ENCODE results near the gene TACC2.

Gene TACC2

GRCh38 chr10:122213364-122213763 is 224.4 kb downstream of the TACC2 start:
- no peak for DNase-seq (ENCODE audit: low read depth)
- TF ChIP-seq CTCF (IDR thresholded peaks at IDR 0.05; ENCODE audit: control insufficient read depth, extremely low read depth, insufficient read depth) = no peak
- no peak overlapping the region for H3K4me3 ChIP-seq (ENCODE audit: low read depth, low read length)

- TF ChIP-seq CTCF (IDR thresholded peaks at IDR 0.05; ENCODE audit: control insufficient read depth, extremely low read depth, insufficient read depth) = no peak
- DNase-seq (ENCODE audit: low read depth) = no peak
- no peak overlapping the region for H3K4me3 ChIP-seq (ENCODE audit: low read depth, low read length)
Observed at GRCh38 chr10:122213766-122214165, 224.8 kb downstream of the TACC2 start.

- no peak for DNase-seq (ENCODE audit: low read depth)
- H3K4me3 ChIP-seq (ENCODE audit: low read depth, low read length) = no peak overlapping the region
- TF ChIP-seq CTCF (IDR thresholded peaks at IDR 0.05; ENCODE audit: control insufficient read depth, extremely low read depth, insufficient read depth) = no peak
Observed at GRCh38 chr10:122216047-122216446, 227.1 kb downstream of the TACC2 start.

GRCh38 chr10:122219340-122219739 is 230.4 kb downstream of the TACC2 start:
- no peak for TF ChIP-seq CTCF (IDR thresholded peaks at IDR 0.05; ENCODE audit: control insufficient read depth, extremely low read depth, insufficient read depth)
- no peak for DNase-seq (ENCODE audit: low read depth)
- no peak overlapping the region for H3K4me3 ChIP-seq (ENCODE audit: low read depth, low read length)

GRCh38 chr10:122220736-122221135 is 231.8 kb downstream of the TACC2 start:
- H3K4me3 ChIP-seq (ENCODE audit: low read depth, low read length) = no peak overlapping the region
- no peak for DNase-seq (ENCODE audit: low read depth)
- TF ChIP-seq CTCF (IDR thresholded peaks at IDR 0.05; ENCODE audit: control insufficient read depth, extremely low read depth, insufficient read depth) = no peak

GRCh38 chr10:122221958-122222357 is 233.0 kb downstream of the TACC2 start:
- H3K4me3 ChIP-seq (ENCODE audit: low read depth, low read length) = no peak overlapping the region
- TF ChIP-seq CTCF (IDR thresholded peaks at IDR 0.05; ENCODE audit: control insufficient read depth, extremely low read depth, insufficient read depth) = no peak
- DNase-seq (ENCODE audit: low read depth) = no peak

GRCh38 chr10:122222638-122223037 is 233.7 kb downstream of the TACC2 start:
- no peak for TF ChIP-seq CTCF (IDR thresholded peaks at IDR 0.05; ENCODE audit: control insufficient read depth, extremely low read depth, insufficient read depth)
- no peak overlapping the region for H3K4me3 ChIP-seq (ENCODE audit: low read depth, low read length)
- DNase-seq (ENCODE audit: low read depth) = no peak

Measured in LNCaP clone FGC (cell line).